Measurements from ENCODE around the gene DCTN1. TPM values are rescaled to one million over a fixed set of nuclear protein-coding genes. Genes with fewer than 3 reads are reported as not detected.
"Not testable (repeated sequence)": the region's sequence is repeated elsewhere in the genome, so short reads cannot be mapped to it uniquely, and the experiment has no call there.

DCTN1 gene
- total RNA-seq, 1 experiment from 2014 or later = 129 TPM

DNA sequence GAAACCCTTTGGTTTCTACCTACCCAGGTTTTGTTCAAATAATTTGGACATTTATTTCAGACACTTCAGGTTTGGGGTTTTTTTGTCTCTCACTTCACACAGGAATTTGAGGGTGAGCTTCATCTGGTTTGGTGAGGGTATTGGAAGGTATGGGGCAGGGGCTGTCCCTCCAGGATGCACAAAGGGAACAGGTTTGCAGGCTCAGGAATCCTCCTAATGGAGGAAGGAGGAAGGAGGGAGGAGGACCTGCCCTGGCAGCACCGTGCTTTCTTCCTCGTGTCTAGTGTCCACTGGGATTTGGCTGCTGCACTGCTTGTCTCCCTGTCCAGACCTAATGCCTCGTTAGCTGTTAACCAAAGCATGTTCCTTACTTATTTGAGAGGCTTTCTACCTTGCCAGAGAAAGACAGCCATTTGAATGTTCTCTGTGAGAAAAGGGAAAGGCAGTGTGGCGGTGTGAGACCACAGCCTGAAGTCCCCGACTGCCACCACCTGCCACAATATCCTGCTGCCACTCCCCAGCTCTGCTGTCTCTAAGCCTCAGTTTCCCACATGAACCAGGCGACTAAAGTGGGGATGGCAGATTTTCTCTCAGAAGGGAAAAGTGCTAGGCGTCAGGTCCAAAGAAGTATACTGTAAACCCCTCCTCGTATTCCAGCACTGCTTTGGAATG lies 34.7 kb downstream of the DCTN1 start:
- DNase-seq = no peak
- TF ChIP-seq, protein P1, sequence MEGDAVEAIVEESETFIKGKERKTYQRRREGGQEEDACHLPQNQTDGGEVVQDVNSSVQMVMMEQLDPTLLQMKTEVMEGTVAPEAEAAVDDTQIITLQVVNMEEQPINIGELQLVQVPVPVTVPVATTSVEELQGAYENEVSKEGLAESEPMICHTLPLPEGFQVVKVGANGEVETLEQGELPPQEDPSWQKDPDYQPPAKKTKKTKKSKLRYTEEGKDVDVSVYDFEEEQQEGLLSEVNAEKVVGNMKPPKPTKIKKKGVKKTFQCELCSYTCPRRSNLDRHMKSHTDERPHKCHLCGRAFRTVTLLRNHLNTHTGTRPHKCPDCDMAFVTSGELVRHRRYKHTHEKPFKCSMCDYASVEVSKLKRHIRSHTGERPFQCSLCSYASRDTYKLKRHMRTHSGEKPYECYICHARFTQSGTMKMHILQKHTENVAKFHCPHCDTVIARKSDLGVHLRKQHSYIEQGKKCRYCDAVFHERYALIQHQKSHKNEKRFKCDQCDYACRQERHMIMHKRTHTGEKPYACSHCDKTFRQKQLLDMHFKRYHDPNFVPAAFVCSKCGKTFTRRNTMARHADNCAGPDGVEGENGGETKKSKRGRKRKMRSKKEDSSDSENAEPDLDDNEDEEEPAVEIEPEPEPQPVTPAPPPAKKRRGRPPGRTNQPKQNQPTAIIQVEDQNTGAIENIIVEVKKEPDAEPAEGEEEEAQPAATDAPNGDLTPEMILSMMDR (IDR thresholded peaks at IDR 0.05; ENCODE audit: unreplicated experiment) = no peak
- Mint-ChIP-seq H3K36me3 (ENCODE audit: insufficient read depth, unreplicated experiment) (no peaks in the 10 kb centered on the region), H3K27me3 (ENCODE audit: unreplicated experiment) (no peaks in the 10 kb centered on the region), H3K4me1 (ENCODE audit: low read depth, unreplicated experiment) (no peaks in the 10 kb centered on the region), H3K9me3 (ENCODE audit: low read depth, unreplicated experiment) (no peaks in the 10 kb centered on the region), H3K4me3 (ENCODE audit: low read depth, unreplicated experiment) (no peak overlapping the region), H3K27ac (ENCODE audit: unreplicated experiment) (no peak overlapping the region)
- CTCF ChIA-PET = no interaction called here
- no TSS peak for BruUV-seq (replicated peaks)
- intact Hi-C loops (cut with micrococcal nuclease; ENCODE audit: unreplicated experiment) = no loop called here

DNA sequence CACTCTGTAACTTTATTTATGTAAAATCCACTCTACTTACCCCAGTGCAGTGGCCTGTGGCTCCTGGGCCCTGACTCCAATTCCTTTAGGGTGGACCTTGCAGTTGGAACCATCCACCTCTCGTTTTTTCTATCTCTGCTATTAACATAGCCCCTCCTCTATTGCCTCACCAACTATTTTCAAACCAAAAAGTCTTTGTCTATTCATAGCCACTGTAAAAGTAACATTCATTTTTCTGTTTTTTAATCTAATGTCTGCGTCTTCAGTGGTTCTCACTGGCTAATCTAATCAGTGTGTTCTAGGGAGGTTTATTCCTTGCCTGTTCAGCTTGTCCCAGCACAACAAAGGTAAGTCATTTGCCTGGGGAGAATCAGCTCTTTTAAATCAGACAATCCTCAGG lies 36.8 kb downstream of the DCTN1 start, which contains the start of gene SLC4A5:
Gene SLC4A5 (minus strand): TSS at position 101 of the 400 bp plus-strand sequence. CDS start 28,393 bp downstream, outside the sequence.
- Mint-ChIP-seq H3K27ac (ENCODE audit: unreplicated experiment) (no peak within 1 kb of the TSS), H3K27me3 (ENCODE audit: unreplicated experiment) (no peaks in the 10 kb centered on the region), H3K4me1 (ENCODE audit: low read depth, unreplicated experiment) (no peaks in the 10 kb centered on the region), H3K36me3 (ENCODE audit: insufficient read depth, unreplicated experiment) (no peaks in the 10 kb centered on the region), H3K4me3 (ENCODE audit: low read depth, unreplicated experiment) (no peak within 1 kb of the TSS), H3K9me3 (ENCODE audit: low read depth, unreplicated experiment) (no peaks in the 10 kb centered on the region)
- DNase-seq = no peak
- TF ChIP-seq, protein P1 (IDR thresholded peaks at IDR 0.05; ENCODE audit: unreplicated experiment) = no peak
- BruUV-seq (replicated peaks) = no TSS peak
- CTCF ChIA-PET = no interaction called here
- intact Hi-C loops (cut with micrococcal nuclease; ENCODE audit: unreplicated experiment) = no loop called here

DNA sequence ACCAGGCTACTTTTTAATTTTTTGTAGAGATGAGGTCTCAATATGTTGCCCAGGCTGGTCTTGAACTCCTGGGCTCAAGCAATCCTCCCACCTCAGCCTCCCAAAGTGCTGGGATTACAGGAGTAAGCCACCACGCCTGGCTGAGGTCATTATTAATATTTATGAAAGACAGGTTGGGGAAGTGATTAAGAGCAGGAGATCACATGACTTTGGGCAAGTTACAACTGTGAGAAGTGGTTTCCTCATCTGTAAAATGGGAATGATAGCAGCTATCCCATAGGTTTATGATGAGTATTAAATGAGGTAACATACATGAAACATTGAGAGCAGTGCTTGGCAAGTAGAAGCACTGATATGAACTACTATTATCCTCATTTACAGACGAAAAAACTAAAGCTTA lies 43.9 kb downstream of the DCTN1 start:
- intact Hi-C loops (cut with micrococcal nuclease; ENCODE audit: unreplicated experiment) = loop anchor here (10.0 kb wide), 1 partner anchor 199 kb away; no protein-coding TSS in a partner anchor
- H3K36me3 Mint-ChIP-seq (ENCODE audit: insufficient read depth, unreplicated experiment); DNase-seq; H3K4me3 Mint-ChIP-seq (ENCODE audit: low read depth, unreplicated experiment); H3K27me3 Mint-ChIP-seq (ENCODE audit: unreplicated experiment); CTCF ChIA-PET; H3K9me3 Mint-ChIP-seq (ENCODE audit: low read depth, unreplicated experiment); H3K27ac Mint-ChIP-seq (ENCODE audit: unreplicated experiment); BruUV-seq (replicated peaks); H3K4me1 Mint-ChIP-seq (ENCODE audit: low read depth, unreplicated experiment): not testable (repeated sequence)

DNA sequence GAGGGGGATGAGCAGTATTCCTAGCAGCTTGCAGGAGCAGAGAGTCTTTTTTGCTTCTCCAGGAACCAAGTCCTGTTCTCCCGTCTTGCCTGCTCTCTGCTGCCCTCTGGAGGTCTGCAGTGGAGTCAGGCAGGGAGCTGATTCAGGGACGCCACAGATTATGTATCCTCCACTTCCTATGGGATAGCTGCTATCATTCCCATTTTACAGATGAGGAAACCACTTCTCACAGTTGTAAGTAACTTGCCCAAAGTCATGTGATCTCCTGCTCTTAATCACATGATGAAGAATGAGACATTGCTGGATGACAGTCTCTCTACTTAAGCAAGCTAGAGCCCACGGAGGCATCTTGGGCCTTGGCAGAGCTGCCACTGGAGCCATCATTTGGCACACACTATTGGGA lies 45.2 kb downstream of the DCTN1 start:
- Mint-ChIP-seq H3K27ac (ENCODE audit: unreplicated experiment) (no peak overlapping the region), H3K9me3 (ENCODE audit: low read depth, unreplicated experiment) (no peaks in the 10 kb centered on the region), H3K4me1 (ENCODE audit: low read depth, unreplicated experiment) (no peaks in the 10 kb centered on the region), H3K36me3 (ENCODE audit: insufficient read depth, unreplicated experiment) (no peaks in the 10 kb centered on the region), H3K27me3 (ENCODE audit: unreplicated experiment) (no peaks in the 10 kb centered on the region), H3K4me3 (ENCODE audit: low read depth, unreplicated experiment) (no peak overlapping the region)
- CTCF ChIA-PET = interaction anchor here (0.8 to 1.2 kb wide), 8 partner anchors 8 to 511 kb away, joined by 3 to 14 read pairs (median 4); partner anchors contain the start of genes AUP1 and HTRA2
- DNase-seq = peak; percentile 83
- intact Hi-C loops (cut with micrococcal nuclease; ENCODE audit: unreplicated experiment) = loop anchor here (2.0 to 10.0 kb wide), 3 partner anchors 68 to 200 kb away; no protein-coding TSS in a partner anchor
- no TSS peak for BruUV-seq (replicated peaks)
- TF ChIP-seq, protein P1 (IDR thresholded peaks at IDR 0.05; ENCODE audit: unreplicated experiment) = peak; percentile 89

Data from Calu3 (cell line).